Cardiac fibroblast (primary cell): ENCODE results near the gene ST8SIA4.

Experiments used
- DNase-seq, 2 donors: peaks; one replicate each; pipeline versions ENCODE4 v3.0.0 to v3.0.0-alpha.2; 2010; ENCODE audit warnings: low read depth in 2 of 2
- H3K4me3 ChIP-seq, 2 donors: replicated peaks in 1 of 2; 1 replicate in 1 of 2; 2 replicates in 1 of 2; pipeline ENCODE4 v1.5.1; 2011; ENCODE audit warnings: low read depth in 2 of 2, low read length in 2 of 2, mild to moderate bottlenecking in 2 of 2, moderate library complexity in 1 of 2
- CTCF ChIP-seq: IDR thresholded peaks from one replicate; pipeline ENCODE4 v1.5.1; 2011; ENCODE audit warnings: low read depth, mild to moderate bottlenecking, low read length, inconsistent platforms

Gene ST8SIA4

GRCh38 chr5:100823812-100824211 lies 79.3 kb downstream of the ST8SIA4 start:
- no peak overlapping the region for H3K4me3 ChIP-seq
- no peak for DNase-seq
- no peak for TF ChIP-seq CTCF

- no peak for TF ChIP-seq CTCF
- H3K4me3 ChIP-seq, result no peak overlapping the region
- DNase-seq, result no peak
Observed at GRCh38 chr5:100821751-100822150, 81.3 kb downstream of the ST8SIA4 start.

GRCh38 chr5:100818340-100818739 lies 84.7 kb downstream of the ST8SIA4 start:
- DNase-seq, result no peak

GRCh38 chr5:100803397-100803796 lies 99.7 kb downstream of the ST8SIA4 start:
- H3K4me3 ChIP-seq, result no peak overlapping the region
- peak; percentile 17 to 44 for DNase-seq
- no peak for TF ChIP-seq CTCF

More at GRCh38 chr5:100818340-100818739, 84.7 kb downstream of the ST8SIA4 start:
- H3K4me3 ChIP-seq, result no peak overlapping the region
- no peak for TF ChIP-seq CTCF

GRCh38 chr5:100802208-100802607 lies 100.9 kb downstream of the ST8SIA4 start:
- no peak for DNase-seq
- H3K4me3 ChIP-seq, result no peak overlapping the region
- no peak for TF ChIP-seq CTCF

GRCh38 chr5:100800562-100800961 lies 102.5 kb downstream of the ST8SIA4 start:
- DNase-seq, result no peak
- H3K4me3 ChIP-seq, result no peak overlapping the region
- TF ChIP-seq CTCF, result no peak

- TF ChIP-seq CTCF, result no peak
- DNase-seq, result no peak
- H3K4me3 ChIP-seq, result no peak overlapping the region
Observed at GRCh38 chr5:100799166-100799565, 103.9 kb downstream of the ST8SIA4 start.
